HepG2 (cell line): Measurements from ENCODE around the gene MRGPRG. TPM values are rescaled to one million over a fixed set of nuclear protein-coding genes. Genes with fewer than 3 reads are reported as not detected.

Experiments
- ATAC-seq: fragments of 200-7000 bp; cut with Tn5 transposase; 3 replicates; pipeline ENCODE4 v1.9.1; 2020; ENCODE audit warnings: mild to moderate bottlenecking, moderate library complexity
- BruUV-seq: library from RNA; stranded (reverse); fragments of 400-500 nt; replicated peaks from 2 replicates; lab custom pipeline; 2021; lab: Mats Ljungman, UMichigan
- CTCF ChIA-PET: fragments of 300-600 bp; formaldehyde crosslinking; extraction: SDS; loops from one replicate; lab custom pipeline; 2021; ENCODE audit warnings: low total read pairs, inconsistent platforms, low intra/inter-chr PET ratio; lab: Yijun Ruan, JAX
- POLR2A ChIA-PET: fragments of 350-600 bp; sonication (Branson Sonifier 250); formaldehyde crosslinking; loops from one replicate; lab custom pipeline; 2020; ENCODE audit warnings: antibody characterized with exemption, inconsistent platforms; lab: Yijun Ruan, JAX
- DNase-seq: peaks from one replicate; pipeline ENCODE4 v3.0.0-alpha.2; 2015; ENCODE audit warnings: low spot score
- FAIRE-seq: peaks from 3 replicates; lab custom pipeline; 2011; peaks lifted over from hg19 to GRCh38; lab: Jason Lieb, UNC
- H2AFZ ChIP-seq: one replicate; pipeline ENCODE4 v1.6.1; 2011; ENCODE audit warnings: low read length, inconsistent platforms
- H3K27ac ChIP-seq: fragments of 300-600 bp; 3 replicates; pipeline ENCODE4 v1.8.0; 2011; ENCODE audit warnings: mixed run types, mild to moderate bottlenecking, mixed read lengths, low read length, inconsistent platforms; ENCODE audit not compliant: insufficient read depth; ENCODE audit errors: extremely low read length
- H3K27me3 ChIP-seq, 2 experiments: fragments of 200-600 bp in 1 of 2; 2 replicates in 1 of 2; 3 replicates in 1 of 2; pipeline versions ENCODE4 v1.6.0 to v1.8.0; 2011; ENCODE audit warnings: low read length in 2 of 2, mild to moderate bottlenecking in 2 of 2, moderate library complexity in 2 of 2, inconsistent platforms in 1 of 2; ENCODE audit not compliant: insufficient read depth in 2 of 2, control insufficient read depth in 1 of 2
- H3K36me3 ChIP-seq, 2 experiments: fragments of 200-600 bp in 1 of 2; replicated peaks in 1 of 2; 2 replicates in 1 of 2; 3 replicates in 1 of 2; pipeline versions ENCODE4 v1.5.1 to v1.8.0; 2011; ENCODE audit warnings: low read length in 2 of 2, inconsistent platforms in 1 of 2; ENCODE audit not compliant: insufficient read depth in 2 of 2, control insufficient read depth in 1 of 2
- H3K4me1 ChIP-seq: 2 replicates; pipeline ENCODE4 v1.5.1; 2012; ENCODE audit warnings: low read length, inconsistent platforms; ENCODE audit not compliant: insufficient read depth
- H3K4me2 ChIP-seq: 2 replicates; pipeline ENCODE4 v1.6.0; 2011; ENCODE audit warnings: low read depth, low read length, inconsistent platforms
- H3K4me3 ChIP-seq, 3 experiments: fragments of 200-600 bp in 1 of 3; sonication (generic), shearing (Covaris generic) in 1 of 3; replicated peaks in 1 of 3; 2 replicates each; pipeline ENCODE4 v1.5.1; 2011 to 2016; ENCODE audit warnings: low read length in 3 of 3, inconsistent platforms in 2 of 3, low read depth in 2 of 3, mild to moderate bottlenecking in 2 of 3, control low read depth in 1 of 3, mixed read lengths in 1 of 3; ENCODE audit not compliant: insufficient read depth in 1 of 3
- H3K79me2 ChIP-seq: one replicate; pipeline ENCODE4 v1.6.1; 2011; ENCODE audit warnings: low read length, inconsistent platforms; ENCODE audit not compliant: insufficient read depth
- H3K9ac ChIP-seq: 2 replicates; pipeline ENCODE4 v1.6.0; 2011; ENCODE audit warnings: mild to moderate bottlenecking, low read depth, low read length, inconsistent platforms; ENCODE audit not compliant: insufficient read depth
- H3K9me3 ChIP-seq: 2 replicates; pipeline ENCODE4 v1.5.1; 2012; ENCODE audit warnings: mild to moderate bottlenecking, low read length
- H4K20me1 ChIP-seq: 2 replicates; pipeline ENCODE4 v1.6.0; 2011; ENCODE audit warnings: inconsistent platforms, mild to moderate bottlenecking, low read length, moderate library complexity; ENCODE audit not compliant: insufficient read depth
- ATF4 ChIP-seq, 2 experiments: fragments of 450-650 bp in 1 of 2; sonication (generic) in 1 of 2; formaldehyde crosslinking; IDR thresholded peaks; 2 replicates each; pipeline versions ENCODE4 v1.5.0 to v1.8.0; 2020 to 2022; ENCODE audit warnings: mild to moderate bottlenecking in 1 of 2, missing genetic modification reagents in 1 of 2
- CERS6 ChIP-seq: sonication (generic); formaldehyde crosslinking; IDR thresholded peaks from 2 replicates; pipeline ENCODE4 v1.5.0; 2020; ENCODE audit warnings: missing genetic modification reagents
- HOXA5 ChIP-seq: sonication (generic); formaldehyde crosslinking; IDR thresholded peaks from 2 replicates; pipeline ENCODE4 v1.4.0; 2020; ENCODE audit warnings: missing genetic modification reagents
- LRRFIP1 ChIP-seq: sonication (generic); formaldehyde crosslinking; conservative IDR thresholded peaks from 2 replicates; pipeline ENCODE4 v1.4.0; 2020; ENCODE audit warnings: missing genetic modification reagents
- MYC ChIP-seq: sonication (generic); formaldehyde crosslinking; IDR thresholded peaks from 2 replicates; pipeline ENCODE4 v1.9.0; 2021; ENCODE audit warnings: missing genetic modification reagents, borderline replicate concordance
- NFE2L1 ChIP-seq: sonication (generic); formaldehyde crosslinking; IDR thresholded peaks from 2 replicates; pipeline ENCODE4 v1.4.0; 2020; ENCODE audit warnings: missing genetic modification reagents, mild to moderate bottlenecking, borderline replicate concordance
- SMARCC2 ChIP-seq: fragments of 450-650 bp; IDR thresholded peaks from 2 replicates; pipeline ENCODE4 v1.6.1; 2017; ENCODE audit warnings: antibody characterized with exemption, mild to moderate bottlenecking
- ZFP41 ChIP-seq: sonication (generic); formaldehyde crosslinking; IDR thresholded peaks from 2 replicates; pipeline ENCODE4 v1.4.0; 2020; ENCODE audit warnings: mild to moderate bottlenecking, missing genetic modification reagents, borderline replicate concordance
- ZNF280B ChIP-seq: sonication (generic); formaldehyde crosslinking; IDR thresholded peaks from 2 replicates; pipeline ENCODE4 v1.5.0; 2020; ENCODE audit warnings: missing genetic modification reagents, mild to moderate bottlenecking, borderline replicate concordance
- ZNF530 ChIP-seq: sonication (generic); formaldehyde crosslinking; IDR thresholded peaks from 2 replicates; pipeline ENCODE4 v1.5.0; 2020; ENCODE audit warnings: low read depth, mild to moderate bottlenecking, missing genetic modification reagents
- WGBS: methylation state at CpG from one replicate; pipeline ENCODE4 v1.1.6; 2017; ENCODE audit warnings: low lambda C conversion rate; 5-methylcytosine and 5-hydroxymethylcytosine counted together
- in situ Hi-C: cut with HindIII; loops from 2 replicates; pipeline ENCODE4 v1.10.0; 2017; ENCODE audit warnings: low pct_unique_long_range_greater_than_20kb; ENCODE audit not compliant: extremely low pct_ligation_motif_present
- intact Hi-C: fragments of 100-400 bp; cut with micrococcal nuclease; formaldehyde crosslinking; loops from one replicate; pipeline ENCODE4 v1.10.0; 2022; ENCODE audit not compliant: unreplicated experiment
- polyA plus RNA-seq, 8 experiments: library from polyadenylated mRNA; depleted of rRNA in 3 of 8; stranded (reverse) in 7 of 8; unstranded in 1 of 8; fragments of >200 nt; fragmentation: Illumina TruSeq in 4 of 8; extraction: Trizol in 4 of 8; gene quantifications; 2 replicates each; pipeline versions ENCODE4 v1.2.1 to v1.2.3, GENCODE V29; 2011 to 2016; ENCODE audit warnings: low read depth in 4 of 8, missing spikeins in 1 of 8, mixed read lengths in 1 of 8; ENCODE audit not compliant: insufficient read depth in 1 of 8
- total RNA-seq, 5 experiments: library from RNA; depleted of rRNA; stranded (reverse); fragments of >200 nt; fragmentation: Illumina TruSeq; extraction: Trizol; gene quantifications; 2 replicates each; pipeline ENCODE4 v1.2.3, GENCODE V29; 2016; ENCODE audit warnings: low read depth in 1 of 5

Gene MRGPRG
- total and polyA plus RNA-seq, 2 of the 13 experiments (the other 11 are each of a cell fraction or from before 2014, with no cell fraction given) = not detected

GRCh38 chr11:3227568-3228444, 9.2 kb upstream of the MRGPRG start:
- no peaks in the 10 kb centered on the region for H3K9me3 ChIP-seq
- no peak overlapping the region for H3K9ac ChIP-seq
- no peak overlapping the region for H3K4me2 ChIP-seq
- no peaks in the 10 kb centered on the region for H3K36me3 ChIP-seq
- no peak overlapping the region for H3K4me3 ChIP-seq
- in situ Hi-C loops (no loop called here), intact Hi-C loops (no loop called here)
- BruUV-seq = no TSS peak
- ChIA-PET CTCF (no interaction called here), POLR2A (no interaction called here)
- DNase-seq (no peak), ATAC-seq (no peak), FAIRE-seq (no peak)
- H3K4me1 ChIP-seq = no peaks in the 10 kb centered on the region
- H3K27me3 ChIP-seq = peaks cover 16 to 92% of the 10 kb centered on the region in 2 experiments
- 45% methylated on average over 25 of the region's 46 CpGs for WGBS
- H3K27ac ChIP-seq = no peak overlapping the region
- no peak overlapping the region for H2AFZ ChIP-seq
- H4K20me1 ChIP-seq = no peaks in the 10 kb centered on the region
- no peaks in the 10 kb centered on the region for H3K79me2 ChIP-seq
- TF ChIP-seq LRRFIP1 (CRISPR knock-in tag) (no peak), ZNF280B (CRISPR knock-in tag) (no peak), MYC (CRISPR knock-in tag) (no peak), ATF4 (CRISPR knock-in tag; IDR thresholded peaks at IDR 0.05) (no peak), SMARCC2 (no peak), ZFP41 (CRISPR knock-in tag) (no peak), CERS6 (CRISPR knock-in tag) (no peak), ZNF530 (CRISPR knock-in tag) (no peak), HOXA5 (CRISPR knock-in tag) (no peak), NFE2L1 (CRISPR knock-in tag) (no peak)
